ENCODE data around the gene CDK11A. TPM values are rescaled to one million over a fixed set of nuclear protein-coding genes. Genes with fewer than 3 reads are reported as not detected.
A peak's percentile ranks its signal among the peaks of the same experiment; 100 is the strongest.
"Not testable (repeated sequence)": the region's sequence is repeated elsewhere in the genome, so short reads cannot be mapped to it uniquely, and the experiment has no call there.

Gene CDK11A
- total RNA-seq, 1 donor from 2014 or later: 47.0 TPM

DNA sequence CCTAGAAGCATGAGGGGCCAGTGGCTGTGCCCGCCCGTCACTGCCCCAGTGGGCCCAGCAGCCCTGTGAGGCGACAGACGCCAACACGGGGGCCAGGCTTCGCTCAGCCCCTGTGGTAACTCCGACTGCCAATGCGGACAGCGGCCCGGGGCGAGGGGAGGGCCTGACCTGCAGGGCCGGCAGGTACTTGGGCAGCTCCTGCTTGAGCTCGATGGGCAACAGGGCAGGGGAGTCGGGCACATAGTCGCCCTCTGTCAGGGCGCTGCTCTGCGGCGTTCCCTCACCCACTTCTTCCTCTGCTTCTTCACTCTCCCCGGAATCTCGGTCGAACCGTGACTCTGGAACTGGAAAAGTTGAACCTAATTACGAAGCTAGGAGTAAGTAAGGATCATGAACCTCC is 16.9 kb downstream of the CDK11A start:
- not testable (repeated sequence) for H3K4me3 Mint-ChIP-seq; H3K9me3 Mint-ChIP-seq; H3K27me3 Mint-ChIP-seq; H3K36me3 Mint-ChIP-seq; H3K27ac Mint-ChIP-seq; H3K4me1 Mint-ChIP-seq (ENCODE audit: unreplicated experiment)
- peak; percentile 60 for DNase-seq (ENCODE audit: extremely low spot score, unreplicated experiment)

DNA sequence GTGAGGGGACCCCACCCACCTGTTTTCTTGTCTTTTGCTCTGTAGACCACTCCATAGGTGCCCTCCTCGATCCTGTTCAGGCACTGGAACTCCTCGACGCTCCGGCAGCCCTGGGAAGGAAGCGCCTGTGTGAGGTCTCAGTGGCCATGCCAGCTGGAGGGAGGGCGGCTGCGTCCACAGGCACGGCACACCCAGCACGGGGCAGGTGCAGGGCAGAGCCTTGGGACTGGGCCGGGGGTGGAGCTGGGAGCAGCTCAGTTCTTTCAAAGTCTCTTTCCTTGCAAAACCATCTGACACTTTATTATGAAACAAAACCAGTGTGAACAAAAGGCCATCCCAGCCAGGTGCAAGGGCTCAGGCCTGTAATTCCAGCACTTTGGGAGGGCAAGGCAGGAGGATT is 18.5 kb downstream of the CDK11A start:
- H3K9me3 Mint-ChIP-seq; H3K27me3 Mint-ChIP-seq; H3K4me3 Mint-ChIP-seq; H3K36me3 Mint-ChIP-seq; DNase-seq (ENCODE audit: extremely low spot score, unreplicated experiment); H3K27ac Mint-ChIP-seq; H3K4me1 Mint-ChIP-seq (ENCODE audit: unreplicated experiment): not testable (repeated sequence)

DNA sequence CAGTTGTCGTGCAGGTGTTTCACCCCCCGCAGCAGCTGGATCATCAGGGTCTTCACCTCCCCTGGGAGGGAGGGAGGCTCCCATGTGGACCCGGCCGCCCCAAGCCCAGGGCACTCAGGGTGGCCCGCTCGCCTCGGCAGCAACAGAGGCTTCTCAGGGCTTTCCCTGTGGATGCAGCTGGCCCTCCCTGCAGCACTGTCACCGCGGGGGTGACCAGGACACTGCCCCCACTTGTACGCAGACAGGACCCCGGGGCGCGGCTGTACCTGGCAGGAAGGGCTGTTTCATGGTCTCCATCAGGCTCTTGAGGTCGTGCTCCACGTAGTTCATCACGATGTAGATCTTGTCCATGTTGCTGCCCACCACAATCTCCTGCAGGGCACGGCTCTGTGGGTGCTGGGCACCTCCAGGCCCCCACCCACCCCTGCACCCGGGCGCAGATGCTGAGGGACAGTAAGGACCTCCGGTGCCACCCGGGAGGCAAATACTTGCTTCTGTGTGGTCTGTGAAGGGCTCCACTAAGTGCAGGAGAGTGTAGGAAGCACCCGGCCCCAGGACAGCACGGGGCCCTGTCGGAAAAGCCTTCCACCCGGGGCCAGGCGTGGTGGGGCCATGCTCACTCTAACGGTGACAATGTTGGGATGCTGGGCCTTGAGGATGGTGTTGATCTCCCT is 19.7 kb downstream of the CDK11A start:
- not testable (repeated sequence) for H3K27ac Mint-ChIP-seq; H3K36me3 Mint-ChIP-seq; H3K27me3 Mint-ChIP-seq; H3K9me3 Mint-ChIP-seq; H3K4me1 Mint-ChIP-seq (ENCODE audit: unreplicated experiment); H3K4me3 Mint-ChIP-seq
- DNase-seq (ENCODE audit: extremely low spot score, unreplicated experiment): peak; percentile 65

DNA sequence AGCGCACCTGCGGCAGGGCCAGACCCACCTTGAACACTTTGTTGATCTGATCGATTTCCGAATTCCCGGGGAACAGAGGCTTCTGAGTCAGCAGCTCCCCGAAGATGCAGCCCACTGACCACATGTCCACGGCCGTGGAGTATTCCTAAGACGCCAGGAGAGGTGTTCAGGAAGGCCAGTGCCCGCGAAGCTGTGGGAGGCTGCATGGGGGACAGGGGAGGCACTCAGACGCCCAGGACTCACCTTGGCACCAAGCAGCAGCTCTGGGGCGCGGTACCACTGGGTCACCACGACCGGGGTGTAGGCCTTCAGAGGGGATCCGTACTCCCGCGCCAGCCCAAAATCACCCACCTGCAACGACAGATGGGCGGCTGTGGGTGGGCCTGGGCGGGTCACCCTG is 20.4 kb downstream of the CDK11A start:
- Mint-ChIP-seq H3K27ac (no peak overlapping the region), H3K4me3 (no peak overlapping the region), H3K36me3 (no peaks in the 10 kb centered on the region), H3K9me3 (no peaks in the 10 kb centered on the region), H3K27me3 (no peaks in the 10 kb centered on the region), H3K4me1 (ENCODE audit: unreplicated experiment) (no peaks in the 10 kb centered on the region)
- TF ChIP-seq, protein P1, sequence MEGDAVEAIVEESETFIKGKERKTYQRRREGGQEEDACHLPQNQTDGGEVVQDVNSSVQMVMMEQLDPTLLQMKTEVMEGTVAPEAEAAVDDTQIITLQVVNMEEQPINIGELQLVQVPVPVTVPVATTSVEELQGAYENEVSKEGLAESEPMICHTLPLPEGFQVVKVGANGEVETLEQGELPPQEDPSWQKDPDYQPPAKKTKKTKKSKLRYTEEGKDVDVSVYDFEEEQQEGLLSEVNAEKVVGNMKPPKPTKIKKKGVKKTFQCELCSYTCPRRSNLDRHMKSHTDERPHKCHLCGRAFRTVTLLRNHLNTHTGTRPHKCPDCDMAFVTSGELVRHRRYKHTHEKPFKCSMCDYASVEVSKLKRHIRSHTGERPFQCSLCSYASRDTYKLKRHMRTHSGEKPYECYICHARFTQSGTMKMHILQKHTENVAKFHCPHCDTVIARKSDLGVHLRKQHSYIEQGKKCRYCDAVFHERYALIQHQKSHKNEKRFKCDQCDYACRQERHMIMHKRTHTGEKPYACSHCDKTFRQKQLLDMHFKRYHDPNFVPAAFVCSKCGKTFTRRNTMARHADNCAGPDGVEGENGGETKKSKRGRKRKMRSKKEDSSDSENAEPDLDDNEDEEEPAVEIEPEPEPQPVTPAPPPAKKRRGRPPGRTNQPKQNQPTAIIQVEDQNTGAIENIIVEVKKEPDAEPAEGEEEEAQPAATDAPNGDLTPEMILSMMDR (conservative IDR thresholded peaks at IDR 0.05): no peak
- peak; percentile 63 for DNase-seq (ENCODE audit: extremely low spot score, unreplicated experiment)

DNA sequence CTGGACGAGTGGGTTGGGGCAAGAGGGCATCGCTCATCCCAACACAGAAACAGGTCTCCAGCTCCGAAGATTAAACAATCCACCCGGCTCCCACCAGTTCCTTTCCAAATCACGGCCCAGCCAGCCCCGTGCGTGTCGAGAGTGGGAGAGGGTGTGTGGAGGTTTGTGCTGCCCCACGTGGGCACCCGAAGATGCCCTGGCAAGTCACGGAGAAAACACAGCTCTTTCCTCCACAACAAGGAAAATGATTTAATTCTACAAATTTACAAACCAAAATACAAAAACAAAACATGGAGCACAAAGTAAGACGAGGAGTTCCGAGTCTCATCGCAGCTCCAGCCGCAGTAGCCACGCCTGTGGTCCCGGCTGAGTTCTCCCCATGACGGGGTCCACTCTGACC is 21.7 kb downstream of the CDK11A start:
- not testable (repeated sequence) for H3K4me3 Mint-ChIP-seq

DNA sequence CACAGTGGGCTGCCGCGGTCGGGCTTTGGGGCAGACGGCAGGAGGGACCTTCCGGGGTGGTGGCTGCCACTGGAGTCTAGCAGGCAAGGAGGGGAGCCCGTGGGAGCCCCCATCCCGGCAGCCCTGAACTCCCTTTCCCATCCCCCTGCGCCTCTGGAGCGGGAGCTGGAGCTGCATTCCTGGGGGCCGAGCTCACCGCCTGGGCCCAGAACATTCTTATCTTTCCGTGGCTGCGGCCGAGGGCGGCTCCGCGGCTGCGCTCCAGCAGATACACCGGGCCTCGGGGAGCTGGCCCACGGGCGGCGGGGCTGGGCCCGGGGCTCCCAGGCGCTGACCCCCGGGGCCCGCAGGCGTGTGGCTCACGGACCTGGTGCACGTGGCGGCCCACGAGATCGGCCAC is 23.6 kb downstream of the CDK11A start:
- not testable (repeated sequence) for H3K27me3 Mint-ChIP-seq; H3K36me3 Mint-ChIP-seq; H3K27ac Mint-ChIP-seq; DNase-seq (ENCODE audit: extremely low spot score, unreplicated experiment); H3K4me3 Mint-ChIP-seq; H3K4me1 Mint-ChIP-seq (ENCODE audit: unreplicated experiment); H3K9me3 Mint-ChIP-seq

More for the DNA sequence above, 21.7 kb downstream of the CDK11A start:
- not testable (repeated sequence) for H3K27me3 Mint-ChIP-seq; H3K4me1 Mint-ChIP-seq (ENCODE audit: unreplicated experiment); H3K9me3 Mint-ChIP-seq; H3K27ac Mint-ChIP-seq; H3K36me3 Mint-ChIP-seq
- DNase-seq (ENCODE audit: extremely low spot score, unreplicated experiment): peak; percentile 16

DNA sequence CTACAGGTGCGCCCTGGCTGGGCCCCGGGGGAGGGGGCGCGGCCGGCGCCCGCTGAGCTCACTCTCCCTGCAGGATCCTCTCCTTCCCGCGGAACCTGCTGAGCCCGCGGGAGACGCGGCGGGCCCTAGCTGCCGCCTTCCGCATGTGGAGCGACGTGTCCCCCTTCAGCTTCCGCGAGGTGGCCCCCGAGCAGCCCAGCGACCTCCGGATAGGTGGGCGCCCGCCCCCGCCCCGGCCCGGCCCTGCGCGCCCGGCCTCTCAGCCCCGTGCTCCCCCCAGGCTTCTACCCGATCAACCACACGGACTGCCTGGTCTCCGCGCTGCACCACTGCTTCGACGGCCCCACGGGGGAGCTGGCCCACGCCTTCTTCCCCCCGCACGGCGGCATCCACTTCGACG is 24.1 kb downstream of the CDK11A start:
- H3K9me3 Mint-ChIP-seq; H3K27me3 Mint-ChIP-seq; H3K27ac Mint-ChIP-seq; H3K36me3 Mint-ChIP-seq; H3K4me1 Mint-ChIP-seq (ENCODE audit: unreplicated experiment); H3K4me3 Mint-ChIP-seq; DNase-seq (ENCODE audit: extremely low spot score, unreplicated experiment): not testable (repeated sequence)

DNA sequence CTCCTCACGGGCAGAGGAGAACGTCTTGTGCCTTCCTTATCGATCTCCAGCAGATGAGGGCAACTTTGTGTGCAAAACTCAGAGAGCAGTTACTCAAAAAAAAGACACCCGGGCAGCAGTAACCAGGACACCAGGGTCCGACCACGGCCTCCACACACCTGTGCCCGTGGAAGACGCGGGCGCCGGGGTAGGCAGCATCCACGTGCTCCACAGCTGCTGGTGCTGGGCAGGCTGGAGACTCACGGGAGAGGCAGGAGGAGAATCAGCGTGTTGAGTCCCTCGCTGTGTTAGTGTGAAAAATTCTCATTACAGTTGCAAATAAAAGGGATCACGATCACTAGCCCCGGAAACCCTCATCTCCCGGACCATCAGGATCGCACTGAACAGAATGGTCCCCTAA is 25.1 kb downstream of the CDK11A start:
- H3K27ac Mint-ChIP-seq; H3K36me3 Mint-ChIP-seq; H3K4me3 Mint-ChIP-seq; H3K4me1 Mint-ChIP-seq (ENCODE audit: unreplicated experiment); H3K9me3 Mint-ChIP-seq; H3K27me3 Mint-ChIP-seq: not testable (repeated sequence)
- peak; percentile 39 for DNase-seq (ENCODE audit: extremely low spot score, unreplicated experiment)

DNA sequence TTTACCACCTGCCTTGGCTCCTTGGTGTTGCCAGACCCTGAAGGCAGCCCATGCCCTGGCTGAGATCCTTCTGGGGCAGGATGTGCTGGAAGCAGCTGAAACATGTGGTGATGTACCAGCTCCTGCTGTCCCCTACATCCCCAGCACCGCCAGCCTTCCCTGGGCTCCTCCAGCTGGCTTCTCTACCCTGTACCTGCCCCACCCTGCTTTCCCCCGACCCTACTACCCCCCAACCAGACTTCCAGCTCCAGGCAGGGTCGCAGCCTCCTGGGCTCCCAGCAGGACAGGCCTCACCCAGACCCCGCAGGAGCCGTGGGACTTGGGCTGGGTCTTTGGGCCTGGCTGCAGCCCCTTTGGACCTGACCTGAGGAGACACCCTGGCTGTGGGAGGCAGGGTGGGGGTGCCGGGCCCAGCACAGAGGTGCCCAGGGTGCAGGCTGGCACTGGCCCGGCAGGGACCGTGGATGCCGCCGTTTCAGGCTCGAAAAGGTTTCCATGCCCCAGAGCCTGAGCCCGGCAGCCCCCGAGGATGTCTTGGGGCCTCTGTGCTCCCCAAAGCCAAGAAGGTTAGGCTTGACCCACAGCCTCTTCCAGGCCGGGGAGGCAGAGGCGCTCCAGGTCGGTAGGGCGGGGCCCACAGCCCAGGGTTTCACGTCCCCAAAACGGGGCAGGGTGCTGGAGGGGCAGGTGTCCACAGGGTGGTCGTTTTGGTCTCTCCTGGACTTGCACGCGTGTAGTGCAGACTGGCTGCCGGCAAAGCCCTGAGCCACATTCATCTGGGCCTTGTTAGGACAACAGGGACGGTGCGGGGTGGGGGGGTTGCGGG is 26.6 kb downstream of the CDK11A start:
- not testable (repeated sequence) for H3K36me3 Mint-ChIP-seq; DNase-seq (ENCODE audit: extremely low spot score, unreplicated experiment); H3K9me3 Mint-ChIP-seq; H3K27ac Mint-ChIP-seq; H3K27me3 Mint-ChIP-seq; H3K4me3 Mint-ChIP-seq; H3K4me1 Mint-ChIP-seq (ENCODE audit: unreplicated experiment)

DNA sequence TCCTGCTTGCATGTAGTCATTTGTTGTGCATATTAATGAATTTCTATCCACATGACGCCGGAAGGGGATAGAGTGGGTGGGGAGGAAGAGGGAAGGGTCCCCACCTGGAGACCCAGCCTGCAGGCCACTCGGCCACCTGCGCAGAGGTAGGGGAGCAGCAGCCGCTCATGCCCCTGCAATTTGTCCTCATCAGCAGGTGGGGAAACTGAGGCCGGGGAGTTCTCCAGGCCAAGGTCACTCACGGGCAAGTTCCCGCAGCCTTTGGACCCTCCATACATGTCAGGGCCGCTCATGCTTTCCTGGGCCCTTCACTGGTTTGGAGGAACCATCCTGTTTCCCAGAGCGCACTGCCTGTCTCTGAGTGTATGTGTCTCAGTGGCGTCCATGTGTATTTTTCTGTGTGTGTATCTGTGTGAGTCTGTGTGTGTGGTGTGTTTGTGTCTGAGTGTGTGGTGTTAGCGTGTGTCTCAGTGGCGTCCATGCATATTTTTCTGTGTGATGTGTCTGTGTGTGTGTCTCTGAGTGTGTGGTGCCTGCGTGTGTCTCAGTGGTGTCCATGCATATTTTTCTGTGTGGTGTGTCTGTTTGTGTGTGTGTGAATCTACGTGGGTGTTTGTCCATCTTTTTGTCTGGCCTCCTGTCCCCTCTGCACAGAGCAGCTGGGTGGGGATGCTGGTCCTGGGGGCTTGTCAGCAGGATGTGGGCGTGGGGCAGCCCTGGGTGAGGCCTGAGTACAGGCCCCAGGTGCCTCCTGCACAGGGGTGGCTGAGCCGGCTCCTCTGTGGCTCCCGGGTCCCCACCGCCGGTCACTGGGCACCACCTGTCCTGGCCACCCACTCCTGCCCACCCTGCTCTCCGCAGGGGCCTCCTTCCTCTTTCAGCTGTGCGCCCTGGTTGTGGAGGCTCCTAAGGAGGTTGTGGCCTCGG is 27.5 kb downstream of the CDK11A start:
- not testable (repeated sequence) for H3K36me3 Mint-ChIP-seq; H3K4me1 Mint-ChIP-seq (ENCODE audit: unreplicated experiment); H3K27ac Mint-ChIP-seq; H3K9me3 Mint-ChIP-seq; H3K4me3 Mint-ChIP-seq; DNase-seq (ENCODE audit: extremely low spot score, unreplicated experiment); H3K27me3 Mint-ChIP-seq

DNA sequence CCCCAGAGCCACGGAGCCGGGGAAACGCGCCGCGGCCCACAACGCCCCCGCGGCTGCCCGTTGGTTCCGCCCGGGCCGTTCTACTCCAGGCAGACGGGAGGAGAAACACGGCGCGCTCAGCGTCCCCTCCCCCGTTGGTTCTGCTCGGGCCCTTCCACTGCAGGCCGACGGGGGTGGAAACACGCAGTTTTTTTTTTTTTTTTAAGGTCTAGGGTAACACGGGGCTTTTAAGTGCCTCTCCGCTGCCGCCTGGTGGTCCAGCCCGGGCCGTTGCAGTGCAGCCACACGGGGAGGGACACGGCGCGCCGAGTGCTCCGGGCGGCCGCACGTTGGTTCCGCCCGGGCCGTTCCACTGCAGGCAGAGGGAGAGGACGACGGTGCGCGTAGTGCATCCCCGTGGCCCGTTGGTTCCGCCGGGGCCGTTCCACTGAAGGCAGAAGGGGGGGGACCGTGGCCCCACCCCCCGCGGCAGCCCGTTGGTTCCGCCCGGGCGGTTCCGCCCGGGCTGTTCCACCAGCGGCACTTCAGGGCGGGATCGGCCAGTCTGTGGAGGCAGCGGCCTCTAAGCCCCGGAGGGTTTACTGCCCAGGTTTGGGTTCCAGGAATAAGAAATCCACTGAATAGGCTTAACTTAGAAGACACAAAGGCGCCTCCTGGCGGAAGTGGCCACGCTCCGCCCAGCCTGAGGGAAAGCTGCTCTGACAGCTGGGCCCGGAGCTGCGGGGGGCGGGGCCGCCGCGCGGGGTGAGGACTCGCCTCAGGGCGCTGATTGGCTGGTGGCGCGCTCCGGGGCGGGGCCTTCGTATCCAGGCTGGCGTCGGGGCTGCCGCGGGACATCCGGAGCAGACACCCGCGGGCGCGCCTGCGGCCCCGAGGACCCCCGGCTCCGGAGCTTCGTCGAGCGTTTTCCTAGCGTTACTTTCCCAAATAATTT is 31.2 kb downstream of the CDK11A start, which contains the start of gene SLC35E2B:
TSS of gene SLC35E2B (minus strand) at position 82 of the 934 bp plus-strand sequence. CDS start 16,096 bp downstream, outside the sequence.
- DNase-seq (ENCODE audit: extremely low spot score, unreplicated experiment): peak; percentile 94
- H3K9me3 Mint-ChIP-seq; H3K36me3 Mint-ChIP-seq; H3K4me1 Mint-ChIP-seq (ENCODE audit: unreplicated experiment); H3K27ac Mint-ChIP-seq; H3K27me3 Mint-ChIP-seq: not testable (repeated sequence)
- peak within 1 kb of the TSS; percentile 75 for H3K4me3 Mint-ChIP-seq

DNA sequence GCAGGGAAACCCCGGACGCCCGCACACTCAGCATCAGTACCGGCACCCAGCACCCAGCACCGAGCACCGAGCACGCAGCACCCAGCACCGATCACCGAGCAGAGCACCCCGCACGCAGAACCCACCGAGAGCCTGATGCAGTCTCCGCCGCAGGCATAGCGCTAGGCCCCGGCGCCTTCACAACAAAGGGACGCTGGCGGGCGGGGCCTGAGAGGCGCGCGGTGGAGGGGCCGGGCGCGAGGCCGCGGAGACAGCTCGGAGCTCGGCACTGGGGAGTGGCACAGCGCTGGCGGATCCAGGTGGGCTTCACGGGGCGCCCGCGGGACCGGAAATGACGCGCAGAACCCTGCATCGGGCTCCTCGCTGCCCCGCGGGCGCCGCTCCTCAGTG is 31.8 kb downstream of the CDK11A start:
- not testable (repeated sequence) for H3K27ac Mint-ChIP-seq; H3K9me3 Mint-ChIP-seq; H3K27me3 Mint-ChIP-seq; H3K36me3 Mint-ChIP-seq; H3K4me1 Mint-ChIP-seq (ENCODE audit: unreplicated experiment); DNase-seq (ENCODE audit: extremely low spot score, unreplicated experiment)
- peak overlapping the region; percentile 75 for H3K4me3 Mint-ChIP-seq
